ENCODE results near the gene ZNF75A. TPM values are rescaled to one million over a fixed set of nuclear protein-coding genes. Genes with fewer than 3 reads are reported as not detected.

Gene ZNF75A
- total RNA-seq, 1 experiment from 2014 or later, result 10.3 TPM

DNA sequence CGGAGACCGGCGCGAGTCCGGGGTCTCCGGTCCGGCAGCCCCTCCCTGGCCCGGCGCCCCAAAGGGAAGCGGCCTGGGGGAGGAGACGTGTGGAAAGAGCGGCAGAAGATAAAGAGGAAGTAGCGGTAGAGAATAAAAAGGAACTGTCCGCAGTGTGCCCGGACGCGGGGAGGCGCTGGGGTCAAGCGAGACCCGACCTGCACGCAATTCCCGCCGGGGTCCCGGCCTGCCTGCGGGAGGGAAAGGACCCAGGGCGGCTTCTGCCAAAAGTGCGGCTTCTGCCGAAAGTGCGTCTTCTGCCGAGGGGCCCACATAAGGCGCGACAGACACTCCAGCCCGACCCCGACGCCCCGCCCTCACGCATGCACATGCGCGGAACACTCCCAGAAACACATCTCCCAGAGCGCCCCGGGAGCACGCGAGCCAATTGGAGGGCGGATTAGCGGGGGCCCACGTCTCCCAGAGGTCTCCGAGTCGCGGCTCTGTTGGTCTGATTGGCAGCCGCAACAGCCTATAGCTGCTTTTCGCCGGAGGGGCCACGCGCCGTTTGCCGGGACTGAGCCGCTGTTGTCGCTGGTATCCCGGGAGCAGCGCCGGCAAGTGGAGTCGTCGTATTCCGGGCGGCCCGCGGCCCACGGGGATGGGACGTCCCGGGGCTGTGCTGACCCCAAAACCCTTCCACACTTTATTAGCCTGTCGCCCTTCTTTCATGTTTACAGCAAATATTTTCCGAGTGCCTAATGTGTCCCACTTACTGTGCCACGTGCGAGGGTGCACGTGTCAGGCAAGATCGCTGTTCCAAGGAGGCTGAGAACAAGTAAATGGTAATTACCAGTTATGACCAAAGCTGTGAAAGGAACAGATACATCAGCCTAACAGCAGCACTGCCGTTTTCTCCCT is 40.9 kb upstream of the ZNF75A start:
- DNase-seq (ENCODE audit: low read depth, low spot score) (peak; percentile 94), ATAC-seq (peak; percentile 95)
- ChIA-PET POLR2A (interaction anchor here (0.7 to 1.2 kb wide), 3 partner anchors 18 to 29 kb away, joined by 3 to 4 read pairs (median 3); partner anchors contain the start of gene ZNF200), RAD21 (ENCODE audit: low non-redundant PET in 1 of 2, low total read pairs in 2 of 2, uncharacterized antibody in 2 of 2, unreplicated experiment in 2 of 2) (no interaction called here), CTCF (no interaction called here)
- intact Hi-C loops (cut with micrococcal nuclease), result loop anchor here (2.0 to 10.0 kb wide), 2 partner anchors 18 to 180 kb away; partner anchors contain the start of genes NAA60, ZNF263 and ZNF597
- no peaks in the 10 kb centered on the region for H3K27me3 ChIP-seq (ENCODE audit: insufficient read depth, low read length)
- peak overlapping the region; percentile 62 to 65 for H3K4me3 ChIP-seq (replicated peaks in 1 of 2; ENCODE audit: low read depth in 1 of 2, low read length in 2 of 2)
- H3K36me3 ChIP-seq (ENCODE audit: control insufficient read depth in 1 of 2, insufficient read depth in 2 of 2, low read length in 2 of 2), result no peaks in the 10 kb centered on the region
- no peaks in the 10 kb centered on the region; a peak in 1 of 4 replicates for H3K9me3 ChIP-seq (ENCODE audit: control insufficient read depth in 1 of 2, insufficient read depth in 1 of 2, low read depth in 1 of 2, low read length in 2 of 2)
- H3K27ac ChIP-seq (ENCODE audit: low read depth, low read length), result peak overlapping the region; percentile 89
- H3K9me2 ChIP-seq (ENCODE audit: insufficient read depth), result no peaks in the 10 kb centered on the region
- peak overlapping the region; percentile 51 for H3K9ac ChIP-seq (ENCODE audit: low read length)
- H2AFZ ChIP-seq (ENCODE audit: low read depth, low read length, poor library complexity, severe bottlenecking), result peak overlapping the region; percentile 45
- H3K79me2 ChIP-seq (ENCODE audit: insufficient read depth, low read length), result no peaks in the 10 kb centered on the region
- BruUV-seq (replicated peaks), result TSS peak; percentile 91
- no peaks in the 10 kb centered on the region for H4K20me1 ChIP-seq (ENCODE audit: insufficient read depth)
- H3K4me2 ChIP-seq (ENCODE audit: low read length), result peak overlapping the region; percentile 88
- H3K4me1 ChIP-seq (ENCODE audit: control insufficient read depth in 1 of 2, insufficient read depth in 2 of 2, low read length in 2 of 2), result peaks cover 14 to 28% of the 10 kb centered on the region in 2 experiments
- TF ChIP-seq CTCF (IDR thresholded peaks at IDR 0.05 in 2 of 3, conservative IDR thresholded peaks at IDR 0.05 in 1 of 3; ENCODE audit: borderline replicate concordance in 1 of 3, insufficient read depth in 1 of 3, low read depth in 2 of 3, low read length in 2 of 3), result peak in 1 of 3 experiments; percentile 29; a peak in 1 of 6 replicates
- TF ChIP-seq, protein P1, sequence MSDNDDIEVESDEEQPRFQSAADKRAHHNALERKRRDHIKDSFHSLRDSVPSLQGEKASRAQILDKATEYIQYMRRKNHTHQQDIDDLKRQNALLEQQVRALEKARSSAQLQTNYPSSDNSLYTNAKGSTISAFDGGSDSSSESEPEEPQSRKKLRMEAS (IDR thresholded peaks at IDR 0.05), result peak; percentile 98
- TF ChIP-seq EZH2 (IDR thresholded peaks at IDR 0.05), result no peak
- peak; percentile 69 for TF ChIP-seq TCF7L2 (IDR thresholded peaks at IDR 0.05; ENCODE audit: borderline replicate concordance, extremely low read depth, insufficient read depth, insufficient read length)
- TF ChIP-seq POLR2AphosphoS5 (IDR thresholded peaks at IDR 0.05; ENCODE audit: low read depth, low read length), result peak; percentile 75
- TF ChIP-seq, protein P2, sequence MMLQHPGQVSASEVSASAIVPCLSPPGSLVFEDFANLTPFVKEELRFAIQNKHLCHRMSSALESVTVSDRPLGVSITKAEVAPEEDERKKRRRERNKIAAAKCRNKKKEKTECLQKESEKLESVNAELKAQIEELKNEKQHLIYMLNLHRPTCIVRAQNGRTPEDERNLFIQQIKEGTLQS (IDR thresholded peaks at IDR 0.05), result no peak
- peak; percentile 17; the same call in 1 of the 2 replicates for TF ChIP-seq ZFX (IDR thresholded peaks at IDR 0.05)
- no peak for TF ChIP-seq CEBPB (IDR thresholded peaks at IDR 0.05; ENCODE audit: low read depth)
- peak; percentile 68 for TF ChIP-seq CBX3 (IDR thresholded peaks at IDR 0.05; ENCODE audit: low read depth)
- no peak for TF ChIP-seq JUND (IDR thresholded peaks at IDR 0.05)
- no peak for TF ChIP-seq ELF1 (IDR thresholded peaks at IDR 0.05; ENCODE audit: borderline replicate concordance, low read depth)
- TF ChIP-seq RAD21 (IDR thresholded peaks at IDR 0.05; ENCODE audit: low read depth), result no peak
- TF ChIP-seq EGR1 (IDR thresholded peaks at IDR 0.05; ENCODE audit: low read depth), result peak; percentile 48; the same call in 1 of the 2 replicates
- TF ChIP-seq REST (IDR thresholded peaks at IDR 0.05; ENCODE audit: low read depth), result no peak
- no peak for TF ChIP-seq FOSL1 (IDR thresholded peaks at IDR 0.05; ENCODE audit: low read depth)
- no peak for TF ChIP-seq SRF (IDR thresholded peaks at IDR 0.05; ENCODE audit: low read depth)
- TF ChIP-seq POLR2A (IDR thresholded peaks at IDR 0.05; ENCODE audit: borderline replicate concordance, extremely low read depth, insufficient read depth, insufficient read length), result peak; percentile 62
- no peak for TF ChIP-seq EZH2phosphoT487 (IDR thresholded peaks at IDR 0.05; ENCODE audit: borderline replicate concordance)
